Astrocyte (in vitro differentiated cells and primary cell): ENCODE measurements around the gene CENPC. TPM values are rescaled to one million over a fixed set of nuclear protein-coding genes. Genes with fewer than 3 reads are reported as not detected.

Source experiments
- DNase-seq: peaks from one replicate; pipeline ENCODE4 v3.0.0-alpha.2; 2010; ENCODE audit warnings: low read depth
- FAIRE-seq: peaks from 2 replicates; lab custom pipeline; 2011; peaks lifted over from hg19 to GRCh38; lab: Jason Lieb, UNC
- H2AFZ ChIP-seq: 2 replicates; pipeline ENCODE4 v1.6.0; 2012; ENCODE audit warnings: low read depth, low read length, inconsistent platforms
- H3K27ac ChIP-seq: 2 replicates; pipeline ENCODE4 v1.5.1; 2011; ENCODE audit warnings: low read depth, low read length, inconsistent platforms
- H3K27me3 ChIP-seq: 2 replicates; pipeline ENCODE4 v1.6.0; 2011; ENCODE audit warnings: low read length, inconsistent platforms; ENCODE audit not compliant: insufficient read depth
- H3K36me3 ChIP-seq: 2 replicates; pipeline ENCODE4 v1.5.1; 2011; ENCODE audit warnings: low read length, inconsistent platforms; ENCODE audit not compliant: insufficient read depth
- H3K4me1 ChIP-seq: 2 replicates; pipeline ENCODE4 v1.5.1; 2011; ENCODE audit warnings: low read length, inconsistent platforms; ENCODE audit not compliant: insufficient read depth
- H3K4me2 ChIP-seq: 2 replicates; pipeline ENCODE4 v1.6.0; 2012; ENCODE audit warnings: low read length, inconsistent platforms
- H3K4me3 ChIP-seq: 2 replicates; pipeline ENCODE4 v1.5.1; 2011; ENCODE audit warnings: low read depth, mild to moderate bottlenecking, low read length, inconsistent platforms; ENCODE audit not compliant: insufficient read depth
- H3K79me2 ChIP-seq: 2 replicates; pipeline ENCODE4 v1.6.0; 2012; ENCODE audit warnings: mild to moderate bottlenecking, low read length, inconsistent platforms; ENCODE audit not compliant: insufficient read depth
- H3K9ac ChIP-seq: 2 replicates; pipeline ENCODE4 v1.6.0; 2012; ENCODE audit warnings: mild to moderate bottlenecking, low read length, inconsistent platforms
- H3K9me3 ChIP-seq: 2 replicates; pipeline ENCODE4 v1.5.1; 2012; ENCODE audit warnings: low read depth, mild to moderate bottlenecking, low read length, inconsistent platforms; ENCODE audit not compliant: insufficient read depth
- H4K20me1 ChIP-seq: 2 replicates; pipeline ENCODE4 v1.6.0; 2012; ENCODE audit warnings: low read length, inconsistent platforms; ENCODE audit not compliant: insufficient read depth
- H3K27ac Mint-ChIP-seq: one replicate; pipeline ENCODE4 v1.8.0; 2021; ENCODE audit warnings: mild to moderate bottlenecking, mixed read lengths; ENCODE audit not compliant: unreplicated experiment
- H3K27me3 Mint-ChIP-seq: one replicate; pipeline ENCODE4 v1.8.0; 2021; ENCODE audit warnings: low read depth, mixed read lengths; ENCODE audit not compliant: unreplicated experiment
- H3K36me3 Mint-ChIP-seq: one replicate; pipeline ENCODE4 v1.8.0; 2021; ENCODE audit warnings: low read depth, mixed read lengths; ENCODE audit not compliant: unreplicated experiment
- H3K4me1 Mint-ChIP-seq: one replicate; pipeline ENCODE4 v1.8.0; 2021; ENCODE audit warnings: low read depth, mixed read lengths; ENCODE audit not compliant: unreplicated experiment
- H3K4me3 Mint-ChIP-seq: one replicate; pipeline ENCODE4 v1.8.0; 2021; ENCODE audit warnings: mild to moderate bottlenecking, moderate library complexity, mixed read lengths; ENCODE audit not compliant: unreplicated experiment
- H3K9me3 Mint-ChIP-seq: one replicate; pipeline ENCODE4 v1.8.0; 2021; ENCODE audit warnings: mild to moderate bottlenecking, mixed read lengths; ENCODE audit not compliant: unreplicated experiment
- EZH2 ChIP-seq: IDR thresholded peaks from 2 replicates; pipeline ENCODE4 v1.6.1; 2012; ENCODE audit warnings: mild to moderate bottlenecking, low read length, inconsistent platforms; ENCODE audit not compliant: insufficient read depth
- total RNA-seq: library from RNA; stranded (reverse); gene quantifications from 2 replicates; pipeline ENCODE4 v1.2.1, GENCODE V29; 2021
- TF ChIP-seq, protein P1 (sequence below): IDR thresholded peaks from 2 replicates; pipeline ENCODE4 v1.5.1; 2011; ENCODE audit warnings: low read depth, mild to moderate bottlenecking, inconsistent platforms, low read length, moderate library complexity; ENCODE audit not compliant: insufficient read depth

The CENPC gene
- total RNA-seq, 1 donor from 2014 or later: 13.4 TPM

DNA sequence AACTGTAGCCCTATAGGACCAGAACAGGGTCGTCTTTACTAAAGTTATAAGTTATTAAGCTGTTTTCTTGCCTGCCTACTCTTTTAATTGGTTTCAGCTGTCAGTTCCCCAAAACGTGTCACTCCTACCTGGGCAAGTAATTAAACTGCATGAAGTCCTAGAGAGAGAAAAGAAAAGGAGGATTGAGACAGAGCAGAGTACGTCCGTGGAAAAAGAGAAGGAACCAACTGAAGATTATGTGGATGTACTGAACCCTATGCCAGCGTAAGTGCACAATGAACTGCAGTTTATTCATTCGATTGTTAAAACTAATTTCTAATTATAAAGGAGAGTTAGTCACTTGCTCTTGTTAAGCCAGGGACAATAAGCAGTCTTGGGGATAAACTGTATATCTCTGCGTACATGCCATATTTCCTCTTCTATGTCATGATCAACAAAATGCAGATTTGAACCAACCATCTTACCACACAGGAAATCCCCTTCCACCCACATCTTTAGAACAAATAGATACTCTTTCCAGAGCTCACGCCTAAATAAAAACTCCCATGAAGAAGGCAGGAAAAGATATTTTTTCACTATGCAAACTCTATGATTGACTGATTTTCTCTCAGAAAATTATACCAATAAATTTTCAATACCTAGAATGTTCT, 36.0 kb upstream of the CENPC start:
- H3K4me3 ChIP-seq: no peak overlapping the region
- no peaks in the 10 kb centered on the region for H3K4me1 ChIP-seq
- H3K4me2 ChIP-seq: no peak overlapping the region
- Mint-ChIP-seq H3K27me3 (no peaks in the 10 kb centered on the region), H3K4me3 (no peak overlapping the region), H3K36me3 (no peaks in the 10 kb centered on the region), H3K27ac (no peak overlapping the region), H3K9me3 (no peaks in the 10 kb centered on the region), H3K4me1 (peaks cover 3% of the 10 kb centered on the region)
- no peaks in the 10 kb centered on the region for H3K79me2 ChIP-seq
- H2AFZ ChIP-seq: no peak overlapping the region
- TF ChIP-seq, protein P1, sequence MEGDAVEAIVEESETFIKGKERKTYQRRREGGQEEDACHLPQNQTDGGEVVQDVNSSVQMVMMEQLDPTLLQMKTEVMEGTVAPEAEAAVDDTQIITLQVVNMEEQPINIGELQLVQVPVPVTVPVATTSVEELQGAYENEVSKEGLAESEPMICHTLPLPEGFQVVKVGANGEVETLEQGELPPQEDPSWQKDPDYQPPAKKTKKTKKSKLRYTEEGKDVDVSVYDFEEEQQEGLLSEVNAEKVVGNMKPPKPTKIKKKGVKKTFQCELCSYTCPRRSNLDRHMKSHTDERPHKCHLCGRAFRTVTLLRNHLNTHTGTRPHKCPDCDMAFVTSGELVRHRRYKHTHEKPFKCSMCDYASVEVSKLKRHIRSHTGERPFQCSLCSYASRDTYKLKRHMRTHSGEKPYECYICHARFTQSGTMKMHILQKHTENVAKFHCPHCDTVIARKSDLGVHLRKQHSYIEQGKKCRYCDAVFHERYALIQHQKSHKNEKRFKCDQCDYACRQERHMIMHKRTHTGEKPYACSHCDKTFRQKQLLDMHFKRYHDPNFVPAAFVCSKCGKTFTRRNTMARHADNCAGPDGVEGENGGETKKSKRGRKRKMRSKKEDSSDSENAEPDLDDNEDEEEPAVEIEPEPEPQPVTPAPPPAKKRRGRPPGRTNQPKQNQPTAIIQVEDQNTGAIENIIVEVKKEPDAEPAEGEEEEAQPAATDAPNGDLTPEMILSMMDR: no peak
- no peak for TF ChIP-seq EZH2
- no peak for DNase-seq
- H3K9me3 ChIP-seq: no peaks in the 10 kb centered on the region
- no peaks in the 10 kb centered on the region for H3K36me3 ChIP-seq
- no peaks in the 10 kb centered on the region for H3K27me3 ChIP-seq
- no peak for FAIRE-seq
- no peak overlapping the region for H3K9ac ChIP-seq
- no peaks in the 10 kb centered on the region for H4K20me1 ChIP-seq
- H3K27ac ChIP-seq: no peak overlapping the region

DNA sequence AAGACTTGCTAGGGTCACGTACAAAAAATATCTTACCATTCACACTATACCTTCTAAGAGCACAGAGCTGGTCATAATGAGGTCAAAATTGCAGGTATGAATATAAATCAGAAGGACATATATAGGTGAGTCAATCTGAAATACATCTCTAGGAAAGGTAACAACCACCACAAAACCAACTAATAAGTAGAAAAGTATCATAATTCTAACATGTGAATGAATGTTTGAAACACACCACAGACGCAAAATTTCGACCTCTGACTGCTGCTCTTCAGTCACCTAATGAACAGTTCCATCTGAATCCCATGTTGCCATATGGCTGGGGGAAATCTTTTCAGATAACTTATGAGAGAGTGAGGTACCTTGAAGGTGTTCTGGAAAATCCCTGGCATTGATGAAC, 35.3 kb upstream of the CENPC start:
- H2AFZ ChIP-seq: no peak overlapping the region
- no peak for DNase-seq
- FAIRE-seq: no peak

DNA sequence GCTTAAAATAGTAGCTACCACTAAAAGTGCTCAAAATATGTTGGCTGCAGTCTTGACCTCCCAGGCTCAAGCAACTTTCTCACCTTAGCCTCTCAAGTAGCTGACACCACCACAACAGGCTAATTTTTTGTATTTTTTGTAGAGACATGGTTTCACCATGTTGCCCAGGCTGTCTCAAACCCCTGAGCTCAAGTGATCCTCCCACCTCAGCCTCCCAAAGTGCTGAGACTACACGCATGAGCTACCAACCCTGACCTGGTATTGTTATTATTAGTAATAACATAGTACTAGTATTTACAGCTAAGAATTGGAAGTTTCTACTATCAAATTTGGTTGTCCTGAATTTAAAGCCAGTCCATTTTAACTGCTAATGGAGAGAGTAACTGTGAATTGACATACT, 31.2 kb upstream of the CENPC start:
- H3K36me3 Mint-ChIP-seq: no peaks in the 10 kb centered on the region
- no peak overlapping the region for H3K4me2 ChIP-seq
- H3K4me1 Mint-ChIP-seq: peaks cover 1% of the 10 kb centered on the region
- H3K27ac Mint-ChIP-seq: no peak overlapping the region
- H3K4me3 Mint-ChIP-seq: no peak overlapping the region
- no peak overlapping the region for H3K9ac ChIP-seq
- H4K20me1 ChIP-seq: no peaks in the 10 kb centered on the region
- no peaks in the 10 kb centered on the region for H3K27me3 Mint-ChIP-seq
- DNase-seq (no peak), FAIRE-seq (no peak)
- H3K36me3 ChIP-seq: no peaks in the 10 kb centered on the region
- no peaks in the 10 kb centered on the region for H3K27me3 ChIP-seq
- no peak overlapping the region for H2AFZ ChIP-seq
- H3K9me3 ChIP-seq: no peaks in the 10 kb centered on the region
- H3K27ac ChIP-seq: no peak overlapping the region
- no peak overlapping the region for H3K4me3 ChIP-seq
- H3K79me2 ChIP-seq: no peaks in the 10 kb centered on the region
- H3K4me1 ChIP-seq: no peaks in the 10 kb centered on the region
- no peaks in the 10 kb centered on the region for H3K9me3 Mint-ChIP-seq
- TF ChIP-seq EZH2: no peak
- TF ChIP-seq, protein P1: no peak

More for the DNA sequence above, 35.3 kb upstream of the CENPC start:
- H3K4me2 ChIP-seq: no peak overlapping the region
- H4K20me1 ChIP-seq: no peaks in the 10 kb centered on the region
- H3K9ac ChIP-seq: no peak overlapping the region
- no peaks in the 10 kb centered on the region for H3K27me3 Mint-ChIP-seq
- no peak overlapping the region for H3K4me3 ChIP-seq
- no peak overlapping the region for H3K27ac Mint-ChIP-seq
- no peaks in the 10 kb centered on the region for H3K36me3 Mint-ChIP-seq
- H3K9me3 Mint-ChIP-seq: no peaks in the 10 kb centered on the region
- H3K4me3 Mint-ChIP-seq: no peak overlapping the region
- H3K79me2 ChIP-seq: no peaks in the 10 kb centered on the region
- no peaks in the 10 kb centered on the region for H3K4me1 ChIP-seq
- TF ChIP-seq, protein P1: no peak
- TF ChIP-seq EZH2: no peak
- no peak overlapping the region for H3K27ac ChIP-seq
- H3K9me3 ChIP-seq: no peaks in the 10 kb centered on the region
- H3K4me1 Mint-ChIP-seq: peaks cover 3% of the 10 kb centered on the region
- no peaks in the 10 kb centered on the region for H3K36me3 ChIP-seq
- H3K27me3 ChIP-seq: no peaks in the 10 kb centered on the region
